GM12878 (cell line): ENCODE results near the gene CCDC12.

ENCODE experiments used
- ATF7 ChIP-seq: fragments of 450-650 bp; IDR thresholded peaks from 2 replicates; pipeline ENCODE4 v1.6.1; 2016; ENCODE audit warnings: low read depth, mild to moderate bottlenecking
- BRCA1 ChIP-seq: IDR thresholded peaks from 2 replicates; pipeline ENCODE4 v1.6.1; 2011; ENCODE audit warnings: low read depth, low read length, improper control_type of control experiment
- CTCF ChIP-seq, 3 experiments: IDR thresholded peaks in 2 of 3; conservative IDR thresholded peaks in 1 of 3; 2 replicates each; pipeline ENCODE4 v1.5.1; 2011; ENCODE audit warnings: low read depth in 3 of 3, low read length in 3 of 3, mild to moderate bottlenecking in 3 of 3, control low read depth in 2 of 3, moderate library complexity in 2 of 3, inconsistent platforms in 1 of 3, mixed read lengths in 1 of 3; ENCODE audit not compliant: control insufficient read depth in 2 of 3, insufficient read depth in 1 of 3; ENCODE audit errors: extremely low read depth in 1 of 3
- NFYB ChIP-seq: IDR thresholded peaks from 2 replicates; pipeline ENCODE4 v1.6.1; 2011; ENCODE audit warnings: low read depth, mild to moderate bottlenecking, low read length, improper control_type of control experiment, moderate library complexity; ENCODE audit not compliant: insufficient read depth
- NR2F1 ChIP-seq: fragments of 450-650 bp; conservative IDR thresholded peaks from 2 replicates; pipeline ENCODE4 v1.6.1; 2017; ENCODE audit warnings: mild to moderate bottlenecking
- POLR2AphosphoS5 ChIP-seq: IDR thresholded peaks from 2 replicates; pipeline ENCODE4 v1.6.1; 2011; ENCODE audit warnings: mild to moderate bottlenecking, low read length, inconsistent platforms
- SIN3A ChIP-seq: IDR thresholded peaks from 2 replicates; pipeline ENCODE4 v1.6.1; 2012; ENCODE audit warnings: low read depth, low read length, improper control_type of control experiment
- SMC3 ChIP-seq: IDR thresholded peaks from 2 replicates; pipeline ENCODE4 v1.6.1; 2011; ENCODE audit warnings: low read length, improper control_type of control experiment, borderline replicate concordance
- SP1 ChIP-seq: IDR thresholded peaks from one replicate; pipeline ENCODE4 v1.6.1; 2011; ENCODE audit warnings: low read depth, low read length
- TF ChIP-seq, protein P1 (sequence below): IDR thresholded peaks from 2 replicates; pipeline ENCODE4 v1.6.1; 2012; ENCODE audit warnings: low read depth, low read length, improper control_type of control experiment
- TF ChIP-seq, protein P2 (sequence below): IDR thresholded peaks from 2 replicates; pipeline ENCODE4 v1.6.1; 2011; ENCODE audit warnings: borderline replicate concordance, low read depth, mild to moderate bottlenecking, moderate library complexity, mixed read lengths, low read length; ENCODE audit not compliant: insufficient read depth; ENCODE audit errors: extremely low read length
- TF ChIP-seq, protein P3 (sequence below): fragments of 450-650 bp; IDR thresholded peaks from 2 replicates; pipeline ENCODE4 v1.6.1; 2017; ENCODE audit warnings: mild to moderate bottlenecking

DNA sequence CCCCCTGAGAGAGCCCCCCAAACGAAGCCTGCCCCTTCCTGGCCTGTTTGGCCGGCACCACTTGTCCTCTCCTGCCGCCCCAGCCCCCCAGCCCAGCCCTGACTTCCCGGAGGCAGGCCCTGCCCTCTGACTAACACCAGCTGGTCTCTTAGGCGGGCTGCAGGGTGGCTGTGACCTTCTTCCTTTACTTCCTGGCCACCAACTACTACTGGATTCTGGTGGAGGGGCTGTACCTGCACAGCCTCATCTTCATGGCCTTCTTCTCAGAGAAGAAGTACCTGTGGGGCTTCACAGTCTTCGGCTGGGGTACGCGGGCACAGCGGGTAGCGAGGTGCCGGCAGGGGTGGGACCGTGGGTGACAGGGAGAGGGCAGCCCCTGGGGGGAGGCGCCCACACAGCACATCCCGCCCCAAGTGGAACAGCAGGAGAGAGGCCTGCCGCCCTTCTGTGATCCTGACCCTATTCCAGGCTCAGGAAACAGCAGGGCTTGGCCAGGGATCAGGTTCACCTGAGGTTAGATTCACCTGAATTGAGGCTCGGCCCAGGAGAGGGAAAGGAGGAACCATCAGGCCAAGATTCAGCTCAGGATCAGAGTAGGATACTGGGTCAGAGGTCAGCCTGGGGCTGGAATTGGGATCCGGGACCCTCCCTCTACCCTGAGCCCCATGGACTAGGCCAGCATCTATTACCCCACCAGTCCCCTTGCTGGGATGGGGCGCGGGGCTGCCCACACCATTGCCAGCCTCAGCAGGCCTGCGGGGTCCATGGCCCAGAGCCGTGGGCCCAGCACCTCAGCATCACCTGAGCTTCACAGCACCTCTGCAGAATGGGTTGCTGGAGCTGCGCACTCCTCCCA, 77.2 kb downstream of the CCDC12 start:
- TF ChIP-seq NR2F1 (no peak), CTCF (IDR thresholded peaks at IDR 0.05 in 2 of 3, conservative IDR thresholded peaks at IDR 0.05 in 1 of 3; ENCODE audit: control insufficient read depth in 2 of 3, extremely low read depth in 1 of 3, insufficient read depth in 1 of 3, low read depth in 3 of 3, low read length in 3 of 3) (no peak), SMC3 (no peak), NFYB (no peak), POLR2AphosphoS5 (no peak), BRCA1 (no peak), SP1 (no peak), ATF7 (no peak), SIN3A (no peak)
- TF ChIP-seq, protein P1, sequence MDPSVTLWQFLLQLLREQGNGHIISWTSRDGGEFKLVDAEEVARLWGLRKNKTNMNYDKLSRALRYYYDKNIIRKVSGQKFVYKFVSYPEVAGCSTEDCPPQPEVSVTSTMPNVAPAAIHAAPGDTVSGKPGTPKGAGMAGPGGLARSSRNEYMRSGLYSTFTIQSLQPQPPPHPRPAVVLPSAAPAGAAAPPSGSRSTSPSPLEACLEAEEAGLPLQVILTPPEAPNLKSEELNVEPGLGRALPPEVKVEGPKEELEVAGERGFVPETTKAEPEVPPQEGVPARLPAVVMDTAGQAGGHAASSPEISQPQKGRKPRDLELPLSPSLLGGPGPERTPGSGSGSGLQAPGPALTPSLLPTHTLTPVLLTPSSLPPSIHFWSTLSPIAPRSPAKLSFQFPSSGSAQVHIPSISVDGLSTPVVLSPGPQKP: no peak
- TF ChIP-seq, protein P2, sequence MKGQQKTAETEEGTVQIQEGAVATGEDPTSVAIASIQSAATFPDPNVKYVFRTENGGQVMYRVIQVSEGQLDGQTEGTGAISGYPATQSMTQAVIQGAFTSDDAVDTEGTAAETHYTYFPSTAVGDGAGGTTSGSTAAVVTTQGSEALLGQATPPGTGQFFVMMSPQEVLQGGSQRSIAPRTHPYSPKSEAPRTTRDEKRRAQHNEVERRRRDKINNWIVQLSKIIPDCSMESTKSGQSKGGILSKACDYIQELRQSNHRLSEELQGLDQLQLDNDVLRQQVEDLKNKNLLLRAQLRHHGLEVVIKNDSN: no peak
- TF ChIP-seq, protein P3, sequence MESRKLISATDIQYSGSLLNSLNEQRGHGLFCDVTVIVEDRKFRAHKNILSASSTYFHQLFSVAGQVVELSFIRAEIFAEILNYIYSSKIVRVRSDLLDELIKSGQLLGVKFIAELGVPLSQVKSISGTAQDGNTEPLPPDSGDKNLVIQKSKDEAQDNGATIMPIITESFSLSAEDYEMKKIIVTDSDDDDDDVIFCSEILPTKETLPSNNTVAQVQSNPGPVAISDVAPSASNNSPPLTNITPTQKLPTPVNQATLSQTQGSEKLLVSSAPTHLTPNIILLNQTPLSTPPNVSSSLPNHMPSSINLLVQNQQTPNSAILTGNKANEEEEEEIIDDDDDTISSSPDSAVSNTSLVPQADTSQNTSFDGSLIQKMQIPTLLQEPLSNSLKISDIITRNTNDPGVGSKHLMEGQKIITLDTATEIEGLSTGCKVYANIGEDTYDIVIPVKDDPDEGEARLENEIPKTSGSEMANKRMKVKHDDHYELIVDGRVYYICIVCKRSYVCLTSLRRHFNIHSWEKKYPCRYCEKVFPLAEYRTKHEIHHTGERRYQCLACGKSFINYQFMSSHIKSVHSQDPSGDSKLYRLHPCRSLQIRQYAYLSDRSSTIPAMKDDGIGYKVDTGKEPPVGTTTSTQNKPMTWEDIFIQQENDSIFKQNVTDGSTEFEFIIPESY: no peak
